GM18951 (cell line): Measurements from ENCODE around the gene FGF22.
"Not testable (repeated sequence)": the region's sequence is repeated elsewhere in the genome, so short reads cannot be mapped to it uniquely, and the experiment has no call there.

Experiments used
- POLR2A ChIP-seq: IDR thresholded peaks from 4 replicates; pipeline ENCODE4 v1.6.1; 2011; ENCODE audit warnings: mild to moderate bottlenecking; ENCODE audit not compliant: insufficient read length, insufficient read depth; ENCODE audit errors: extremely low read depth
- in situ Hi-C: fragments of 300-500 bp; cut with MboI; formaldehyde crosslinking; loops from one replicate; pipeline ENCODE4 v1.12.0; 2022; ENCODE audit warnings: low sequenced_read_pairs, mixed read lengths, inconsistent platforms; ENCODE audit not compliant: unreplicated experiment

FGF22 gene

GRCh38 chr19:620166-620862 lies 19.4 kb upstream of the FGF22 start:
- TF ChIP-seq POLR2A = no peak

GRCh38 chr19:621191-621590 lies 18.5 kb upstream of the FGF22 start:
- in situ Hi-C loops = not testable (repeated sequence)

More at GRCh38 chr19:620166-620862, 19.4 kb upstream of the FGF22 start:
- in situ Hi-C loops = no loop called here

- no peak for TF ChIP-seq POLR2A
- in situ Hi-C loops = no loop called here
Measured at GRCh38 chr19:621819-622218, 17.9 kb upstream of the FGF22 start.

GRCh38 chr19:622666-623065 lies 17.0 kb upstream of the FGF22 start:
- in situ Hi-C loops = no loop called here
- TF ChIP-seq POLR2A = no peak

GRCh38 chr19:623175-623916 lies 16.3 kb upstream of the FGF22 start:
- in situ Hi-C loops = no loop called here
- TF ChIP-seq POLR2A = no peak

- in situ Hi-C loops = no loop called here
- no peak for TF ChIP-seq POLR2A
Measured at GRCh38 chr19:623974-624373, 15.7 kb upstream of the FGF22 start.

GRCh38 chr19:624433-625109 lies 15.1 kb upstream of the FGF22 start:
- in situ Hi-C loops = no loop called here
- TF ChIP-seq POLR2A = no peak

- no peak for TF ChIP-seq POLR2A
- in situ Hi-C loops = no loop called here
Measured at GRCh38 chr19:625257-625656, 14.4 kb upstream of the FGF22 start.

GRCh38 chr19:626566-626965 lies 13.1 kb upstream of the FGF22 start:
- in situ Hi-C loops = not testable (repeated sequence)

GRCh38 chr19:628168-628567 lies 11.5 kb upstream of the FGF22 start:
- no peak for TF ChIP-seq POLR2A
- in situ Hi-C loops = no loop called here

- in situ Hi-C loops = not testable (repeated sequence)
Measured at GRCh38 chr19:629515-629914, 10.2 kb upstream of the FGF22 start.

- no peak for TF ChIP-seq POLR2A
- in situ Hi-C loops = no loop called here
Measured at GRCh38 chr19:629961-630714, 9.5 kb upstream of the FGF22 start.

- in situ Hi-C loops = no loop called here
- no peak for TF ChIP-seq POLR2A
Measured at GRCh38 chr19:632579-633067, 7.1 kb upstream of the FGF22 start.
